ENCODE measurements around the gene ICAM1.
A peak's percentile ranks its signal among the peaks of the same experiment; 100 is the strongest.

Gene ICAM1

DNA sequence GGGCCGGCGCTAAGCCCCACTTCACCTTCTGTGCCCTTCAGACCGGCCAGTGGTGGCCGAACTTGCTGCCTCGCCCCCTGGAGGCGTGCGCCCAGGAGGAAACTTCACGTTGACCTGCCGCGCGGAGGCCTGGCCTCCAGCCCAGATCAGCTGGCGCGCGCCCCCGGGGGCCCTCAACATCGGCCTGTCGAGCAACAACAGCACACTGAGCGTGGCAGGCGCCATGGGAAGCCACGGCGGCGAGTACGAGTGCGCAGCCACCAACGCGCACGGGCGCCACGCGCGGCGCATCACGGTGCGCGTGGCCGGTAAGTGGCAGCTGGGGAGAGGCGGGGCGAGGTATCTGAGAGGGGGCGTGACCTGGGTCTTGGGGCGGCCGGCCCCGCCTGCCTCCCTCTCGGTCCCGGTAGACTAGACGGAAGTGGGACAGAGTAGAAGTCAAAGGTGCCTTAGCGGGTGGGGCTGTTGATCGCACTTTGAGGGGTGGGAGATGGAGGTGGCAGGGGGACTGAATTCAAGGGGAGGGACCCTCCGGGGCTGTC lies 24.5 kb downstream of the ICAM1 start:
- no peak for DNase-seq

- no peak for DNase-seq
These were observed 25.1 kb downstream of the ICAM1 start for GRCh38 chr19:10295847-10296591.

GRCh38 chr19:10299545-10300458 lies 28.9 kb downstream of the ICAM1 start:
- peak; percentile 51 for DNase-seq

DNA sequence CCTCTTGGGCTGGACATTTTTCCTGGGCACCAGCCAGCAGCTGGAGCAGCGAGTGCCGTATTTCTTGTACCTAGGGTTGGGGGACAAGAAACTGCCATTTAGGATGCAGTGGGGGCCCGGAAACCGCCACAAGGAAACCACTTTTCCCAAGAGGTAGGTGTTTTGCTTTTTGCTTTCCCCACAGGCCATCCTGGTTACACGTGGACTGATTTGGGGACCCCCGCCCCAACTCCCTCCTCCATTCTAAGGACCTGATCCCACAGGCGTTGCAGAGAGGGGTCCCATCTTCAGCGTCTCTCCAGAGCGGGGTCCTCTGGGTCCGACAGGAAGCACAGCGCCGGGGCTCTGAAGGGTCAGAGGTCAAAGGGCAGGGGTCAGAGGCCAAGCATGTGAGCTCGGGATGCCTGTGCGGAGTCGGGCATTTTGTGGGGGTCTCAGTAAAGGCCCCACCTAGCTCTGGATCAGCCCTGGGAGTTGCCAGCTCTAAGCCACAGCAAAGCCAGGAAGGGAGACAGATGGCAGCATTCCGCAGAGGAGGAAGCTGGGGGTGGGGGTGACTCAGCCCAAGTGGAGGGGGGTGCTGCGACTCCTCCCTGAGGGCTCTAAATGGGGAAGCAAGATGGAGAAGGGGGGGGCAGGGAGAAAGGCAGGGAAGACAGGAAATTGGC lies 34.4 kb downstream of the ICAM1 start:
- DNase-seq, result no peak

GRCh38 chr19:10306327-10306726 lies 35.4 kb downstream of the ICAM1 start:
- no peak for DNase-seq

GRCh38 chr19:10309423-10309822 lies 38.5 kb downstream of the ICAM1 start, which contains the start of gene ZGLP1:
TSS of gene ZGLP1 (minus strand) at chr19:10309815.
- DNase-seq, result no peak

DNA sequence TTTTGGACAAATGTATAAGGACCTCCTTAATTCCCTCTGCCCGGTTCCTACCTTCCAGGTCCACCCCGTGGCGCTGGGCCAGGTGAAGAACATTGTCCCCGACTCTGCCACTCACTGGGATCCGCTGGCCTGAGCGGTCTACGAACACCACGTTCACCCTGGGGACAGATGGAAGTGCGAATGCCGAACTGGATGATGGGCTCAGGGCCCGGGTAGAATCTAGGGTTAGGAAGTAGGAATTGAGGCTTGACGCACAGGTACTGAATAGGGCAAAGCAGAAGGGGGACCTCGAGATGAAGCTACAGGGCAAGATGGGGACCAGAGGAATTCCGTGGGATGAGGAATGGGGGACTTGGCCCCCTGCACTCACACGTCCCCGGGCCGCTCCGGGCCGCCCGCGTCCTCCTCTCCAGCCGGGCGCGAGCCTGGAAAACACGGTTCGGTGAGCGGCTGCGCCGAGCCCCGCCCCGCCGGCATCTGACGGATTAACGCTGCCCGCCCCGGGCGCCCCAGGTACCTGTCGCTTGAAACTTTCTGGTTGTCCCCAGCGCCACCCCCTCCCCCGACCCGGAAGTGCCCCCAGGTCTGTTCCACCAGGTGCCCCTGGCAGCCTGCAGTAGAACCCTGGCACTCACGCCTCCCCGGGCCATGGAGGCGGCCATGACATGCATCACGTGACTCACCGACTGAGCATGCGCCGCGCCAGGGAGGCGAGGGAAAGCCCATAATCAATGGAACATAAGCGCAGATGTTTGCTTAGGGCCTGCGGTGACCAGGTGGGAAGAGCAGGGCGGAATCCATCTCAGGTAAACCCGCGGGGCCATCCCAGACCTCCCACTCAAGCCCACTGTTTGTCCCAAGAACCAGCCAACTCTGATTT lies 44.7 kb downstream of the ICAM1 start, which contains the start of gene FDX2:
Gene FDX2 (minus strand): TSS at position 681 of the 880 bp plus-strand sequence. CDS start 19 bp downstream, at position 662.
- DNase-seq, result no peak

DNA sequence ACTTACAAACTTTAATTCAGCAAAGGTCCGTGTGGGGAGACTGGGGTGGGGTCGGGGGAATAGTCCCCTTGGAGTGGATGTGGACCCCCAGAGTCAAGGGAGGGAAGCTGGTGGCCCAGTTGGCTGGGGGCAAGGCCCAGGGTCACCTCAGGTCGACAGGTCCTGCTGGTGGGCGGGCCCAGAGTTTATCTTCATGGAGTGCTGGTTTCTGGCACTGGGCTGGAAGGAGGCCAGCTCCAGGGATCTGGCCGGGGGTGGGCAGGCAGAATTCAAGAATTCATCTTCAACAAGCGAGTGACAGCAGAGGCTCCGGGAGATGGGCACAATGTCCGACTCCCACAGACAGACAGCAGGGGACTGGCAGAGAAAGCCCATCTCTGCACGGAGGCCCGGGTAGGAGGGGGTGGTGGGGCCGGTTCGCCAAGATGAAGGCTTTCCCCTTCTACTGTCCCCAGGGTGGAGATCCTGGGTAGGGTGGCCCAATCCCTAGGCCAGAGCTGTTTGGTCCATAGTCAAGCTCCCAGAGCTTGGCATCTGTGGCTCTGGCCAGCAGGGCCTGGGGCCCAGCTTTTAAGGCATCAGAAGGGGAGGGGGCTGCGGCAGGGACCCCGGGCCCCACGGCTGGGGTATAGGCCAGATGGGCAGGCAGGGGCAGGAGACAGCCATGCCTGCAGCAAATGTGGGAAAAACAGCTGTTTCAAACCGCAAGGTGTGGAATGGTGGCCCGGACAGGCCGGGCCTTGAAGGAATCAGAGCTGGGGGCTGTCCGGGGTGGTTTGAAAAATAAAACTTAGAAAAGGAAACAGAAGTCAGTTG lies 45.5 kb downstream of the ICAM1 start:
- no peak for DNase-seq

DNA sequence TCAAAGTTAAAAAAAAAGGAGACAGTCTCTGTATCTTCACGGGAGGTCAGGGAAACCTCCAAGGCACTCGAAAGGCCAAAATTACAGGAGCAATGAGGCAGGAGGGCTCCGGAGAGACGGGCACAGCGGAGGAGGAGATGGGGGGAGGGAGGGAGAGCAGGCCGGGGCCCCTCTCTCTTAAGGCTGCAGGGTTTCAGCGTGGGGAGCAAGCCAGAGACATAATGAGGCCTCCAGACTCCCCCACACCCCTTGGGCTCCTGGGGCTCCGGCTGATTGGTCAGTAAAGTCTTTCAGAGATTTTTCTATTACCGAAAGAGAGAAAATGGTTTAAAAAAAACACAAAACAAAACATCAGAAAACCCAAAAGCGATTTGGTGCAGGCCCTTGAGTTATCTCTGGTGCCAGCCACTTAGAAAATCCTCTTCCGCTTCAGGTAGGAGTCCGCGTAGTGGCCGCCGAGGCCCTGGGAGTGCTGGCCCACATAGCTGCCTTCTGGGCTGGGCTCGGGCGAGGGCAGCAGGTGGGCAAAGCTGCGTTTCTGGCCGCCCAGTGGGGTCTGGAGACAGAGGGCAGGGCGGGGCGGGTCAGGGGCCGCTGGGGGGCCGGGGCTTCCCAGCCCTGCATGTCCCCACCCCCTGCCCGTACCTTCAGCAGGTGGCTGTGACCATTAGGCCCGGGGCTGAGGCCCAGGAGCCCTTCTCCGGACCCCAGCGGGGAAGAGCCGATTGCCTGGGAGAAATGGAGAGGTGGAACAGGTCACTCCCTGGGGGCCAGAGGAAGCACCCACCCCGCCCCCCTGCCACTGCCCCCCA lies 46.3 kb downstream of the ICAM1 start:
- no peak for DNase-seq

DNA sequence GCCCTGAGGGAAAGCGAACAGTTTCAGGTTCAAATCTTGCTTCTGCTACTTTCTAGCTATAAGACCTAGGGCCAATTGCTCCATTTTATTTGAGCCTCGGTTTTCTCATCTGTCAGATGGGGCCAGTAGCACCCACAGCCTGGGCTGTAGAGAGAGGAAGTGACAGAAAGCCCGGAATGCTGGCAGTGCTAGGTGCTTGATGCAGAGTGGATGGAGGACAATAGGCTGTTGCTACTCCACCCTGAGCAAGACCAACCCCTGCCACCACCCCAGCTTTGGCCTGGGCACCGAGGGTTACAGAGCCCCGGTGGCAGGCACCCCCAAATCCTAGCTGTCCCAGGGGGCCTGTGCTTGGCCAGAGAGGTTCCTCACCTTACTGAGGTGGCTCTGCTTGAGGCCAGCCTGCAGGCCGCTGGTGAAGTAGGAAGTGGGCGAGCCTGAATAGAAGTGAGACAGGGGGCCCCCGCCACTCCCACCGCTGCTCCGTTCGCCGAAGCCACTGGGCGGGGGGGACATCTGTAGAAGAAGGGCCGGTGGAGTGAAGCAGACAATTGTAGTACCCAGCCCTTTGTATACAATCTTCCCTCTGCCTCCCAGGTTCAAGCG lies 47.0 kb downstream of the ICAM1 start:
- no peak for DNase-seq

GRCh38 chr19:10318807-10319682 lies 48.1 kb downstream of the ICAM1 start:
- DNase-seq, result no peak

GRCh38 chr19:10320602-10321416 lies 49.9 kb downstream of the ICAM1 start:
- DNase-seq, result no peak

- no peak for DNase-seq
These were observed 50.5 kb downstream of the ICAM1 start for GRCh38 chr19:10321417-10321797.

GRCh38 chr19:10321874-10322835 lies 51.2 kb downstream of the ICAM1 start:
- DNase-seq, result no peak

- no peak for DNase-seq
These were observed 54.8 kb downstream of the ICAM1 start for GRCh38 chr19:10325732-10326131.

DNA sequence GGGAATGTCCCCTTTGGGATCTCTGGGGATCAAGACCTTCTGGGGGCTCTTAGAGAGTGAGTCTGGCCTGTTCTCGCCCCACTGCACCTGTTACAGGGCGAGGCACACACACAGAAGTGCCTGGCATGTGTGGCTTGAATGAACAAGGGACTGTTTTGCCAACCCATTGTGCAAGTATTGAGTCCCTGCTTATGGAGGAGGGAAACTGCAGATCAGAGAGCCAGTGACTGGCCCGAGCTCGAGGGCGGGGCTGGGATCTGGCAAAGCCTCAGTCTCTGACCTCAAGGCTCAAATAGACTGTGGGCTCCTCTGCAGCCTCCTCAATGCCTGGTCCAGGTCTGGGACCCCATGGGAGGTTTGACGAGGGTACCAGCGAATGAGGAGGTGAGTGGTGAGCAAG lies 56.9 kb downstream of the ICAM1 start:
- no peak for DNase-seq
